HEK293 (cell line): ENCODE results near the gene SAYSD1.
A peak's percentile ranks its signal among the peaks of the same experiment; 100 is the strongest.

Source experiments
- CTCF ChIA-PET: fragments of 350-600 bp; formaldehyde crosslinking; extraction: SDS; loops from one replicate; lab custom pipeline; 2021; ENCODE audit warnings: antibody characterized with exemption; lab: Yijun Ruan, JAX
- POLR2A ChIA-PET: fragments of 300-600 bp; formaldehyde crosslinking; extraction: SDS; loops from one replicate; lab custom pipeline; 2020; ENCODE audit warnings: antibody characterized with exemption, inconsistent platforms; lab: Yijun Ruan, JAX
- H3K27ac ChIP-seq: fragments of 200-500 bp; sonication (Bioruptor generic); 2 replicates; pipeline ENCODE4 v1.5.1; 2014; ENCODE audit warnings: low read depth, low read length, control low read depth, inconsistent platforms; ENCODE audit errors: extremely low read depth
- H3K36me3 ChIP-seq, 2 experiments: fragments of 200-500 bp in 1 of 2; sonication (Bioruptor generic) in 1 of 2; 1 replicate in 1 of 2; 2 replicates in 1 of 2; pipeline ENCODE4 v1.5.1; 2014 to 2017; ENCODE audit warnings: inconsistent platforms in 2 of 2, low read length in 2 of 2; ENCODE audit not compliant: control insufficient read depth in 2 of 2, insufficient read depth in 1 of 2
- H3K4me1 ChIP-seq: fragments of 200-500 bp; sonication (Bioruptor generic); 2 replicates; pipeline ENCODE4 v1.5.1; 2014; ENCODE audit warnings: mild to moderate bottlenecking, low read length, inconsistent platforms; ENCODE audit not compliant: control insufficient read depth, insufficient read depth
- H3K4me3 ChIP-seq: 2 replicates; pipeline ENCODE4 v1.5.1; 2011; ENCODE audit warnings: low read depth, mild to moderate bottlenecking, control low read depth, low read length, moderate library complexity
- H3K9me3 ChIP-seq: fragments of 200-500 bp; sonication (Bioruptor generic); 2 replicates; pipeline ENCODE4 v1.5.1; 2014; ENCODE audit warnings: low read depth, low read length, inconsistent platforms; ENCODE audit not compliant: control insufficient read depth, insufficient read depth
- AEBP2 ChIP-seq: fragments of 450-650 bp; formaldehyde crosslinking; IDR thresholded peaks from 2 replicates; pipeline ENCODE4 v1.5.1; 2016; ENCODE audit warnings: missing biosample characterization, missing genetic modification characterization, borderline replicate concordance
- GLI4 ChIP-seq: fragments of 450-650 bp; formaldehyde crosslinking; IDR thresholded peaks from 2 replicates; pipeline ENCODE4 v1.5.1; 2016; ENCODE audit warnings: missing biosample characterization, missing genetic modification characterization
- HOXD13 ChIP-seq: sonication (generic); formaldehyde crosslinking; IDR thresholded peaks from 2 replicates; pipeline ENCODE4 v1.8.0; 2022; ENCODE audit warnings: missing genetic modification reagents, borderline replicate concordance
- KLF16 ChIP-seq: fragments of 450-650 bp; formaldehyde crosslinking; IDR thresholded peaks from 2 replicates; pipeline ENCODE4 v1.5.1; 2017; ENCODE audit warnings: missing biosample characterization, missing genetic modification characterization
- RBAK ChIP-seq: fragments of 450-650 bp; formaldehyde crosslinking; IDR thresholded peaks from 2 replicates; pipeline ENCODE4 v1.5.1; 2016; ENCODE audit warnings: missing biosample characterization, missing genetic modification characterization
- REST ChIP-seq: fragments of 450-650 bp; formaldehyde crosslinking; IDR thresholded peaks from 2 replicates; pipeline ENCODE4 v1.5.1; 2016; ENCODE audit warnings: missing biosample characterization, missing genetic modification characterization
- SP2 ChIP-seq: fragments of 450-650 bp; formaldehyde crosslinking; IDR thresholded peaks from 2 replicates; pipeline ENCODE4 v1.5.1; 2016; ENCODE audit warnings: missing biosample characterization, missing genetic modification characterization
- YY1 ChIP-seq: fragments of 450-650 bp; formaldehyde crosslinking; IDR thresholded peaks from 2 replicates; pipeline ENCODE4 v1.5.1; 2018; ENCODE audit warnings: missing biosample characterization, missing genetic modification characterization
- ZBTB6 ChIP-seq: fragments of 450-650 bp; formaldehyde crosslinking; IDR thresholded peaks from 2 replicates; pipeline ENCODE4 v1.5.1; 2017; ENCODE audit warnings: missing biosample characterization, missing genetic modification characterization
- ZIC2 ChIP-seq: fragments of 450-650 bp; formaldehyde crosslinking; IDR thresholded peaks from 2 replicates; pipeline ENCODE4 v1.5.1; 2016; ENCODE audit warnings: missing biosample characterization, missing genetic modification characterization
- ZNF174 ChIP-seq: fragments of 450-650 bp; formaldehyde crosslinking; IDR thresholded peaks from 2 replicates; pipeline ENCODE4 v1.5.0; 2017; ENCODE audit warnings: missing biosample characterization, mild to moderate bottlenecking, missing genetic modification characterization
- ZNF2 ChIP-seq: fragments of 450-650 bp; formaldehyde crosslinking; IDR thresholded peaks from 2 replicates; pipeline ENCODE4 v1.5.1; 2016; ENCODE audit warnings: missing biosample characterization, missing genetic modification characterization
- ZNF202 ChIP-seq: fragments of 450-650 bp; formaldehyde crosslinking; IDR thresholded peaks from 2 replicates; pipeline ENCODE4 v1.5.1; 2016; ENCODE audit warnings: missing biosample characterization, missing genetic modification characterization, borderline replicate concordance
- ZNF266 ChIP-seq: fragments of 450-650 bp; formaldehyde crosslinking; IDR thresholded peaks from 2 replicates; pipeline ENCODE4 v1.5.1; 2016; ENCODE audit warnings: missing biosample characterization, missing genetic modification characterization, low read depth
- ZNF394 ChIP-seq: fragments of 450-650 bp; formaldehyde crosslinking; IDR thresholded peaks from 2 replicates; pipeline ENCODE4 v1.5.1; 2016; ENCODE audit warnings: missing biosample characterization, missing genetic modification characterization, mild to moderate bottlenecking, moderate library complexity, borderline replicate concordance
- ZNF513 ChIP-seq: fragments of 450-650 bp; IDR thresholded peaks from 2 replicates; pipeline ENCODE4 v1.5.1; 2018; ENCODE audit warnings: missing biosample characterization, missing genetic modification characterization
- ZNF544 ChIP-seq: fragments of 450-650 bp; formaldehyde crosslinking; IDR thresholded peaks from 2 replicates; pipeline ENCODE4 v1.5.0; 2017; ENCODE audit warnings: missing biosample characterization, missing genetic modification characterization
- ZNF555 ChIP-seq: fragments of 450-650 bp; formaldehyde crosslinking; conservative IDR thresholded peaks from 2 replicates; pipeline ENCODE4 v1.5.1; 2017; ENCODE audit warnings: missing biosample characterization, mild to moderate bottlenecking, missing genetic modification characterization, inconsistent platforms
- ZNF580 ChIP-seq: fragments of 450-650 bp; formaldehyde crosslinking; IDR thresholded peaks from 2 replicates; pipeline ENCODE4 v1.5.1; 2016; ENCODE audit warnings: missing biosample characterization, missing genetic modification characterization
- ZNF596 ChIP-seq: fragments of 450-650 bp; IDR thresholded peaks from 2 replicates; pipeline ENCODE4 v1.5.0; 2018; ENCODE audit warnings: missing biosample characterization, mild to moderate bottlenecking, missing genetic modification characterization, moderate library complexity
- ZNF658 ChIP-seq: fragments of 450-650 bp; formaldehyde crosslinking; IDR thresholded peaks from 2 replicates; pipeline ENCODE4; 2016; ENCODE audit warnings: missing biosample characterization, missing genetic modification characterization
- ZNF747 ChIP-seq: fragments of 450-650 bp; formaldehyde crosslinking; IDR thresholded peaks from 2 replicates; pipeline ENCODE4 v1.5.1; 2016; ENCODE audit warnings: missing biosample characterization, missing genetic modification characterization
- ZSCAN18 ChIP-seq: fragments of 450-650 bp; formaldehyde crosslinking; IDR thresholded peaks from 2 replicates; pipeline ENCODE4 v1.5.1; 2016; ENCODE audit warnings: missing biosample characterization, missing genetic modification characterization

SAYSD1 gene

GRCh38 chr6:39090036-39090435 is 24.9 kb downstream of the SAYSD1 start:
- H3K9me3 ChIP-seq = no peaks in the 10 kb centered on the region
- ChIA-PET CTCF (interaction anchor here (0.5 to 3.8 kb wide), 5 partner anchors 63 to 220 kb away, joined by 3 to 25 read pairs (median 4); no protein-coding TSS in a partner anchor), POLR2A (no interaction called here)

GRCh38 chr6:39088331-39088730 is 26.7 kb downstream of the SAYSD1 start:
- no peaks in the 10 kb centered on the region for H3K9me3 ChIP-seq
- peaks cover 5% of the 10 kb centered on the region; the same call in 1 of the 2 replicates for H3K4me1 ChIP-seq
- H3K36me3 ChIP-seq = no peaks in the 10 kb centered on the region
- TF ChIP-seq ZNF394 (tag by site-specific recombination) (no peak), REST (peak; percentile 89), ZBTB6 (tag by site-specific recombination) (no peak)
- CTCF ChIA-PET = interaction anchor here (0.6 to 1.4 kb wide), 13 partner anchors 14 to 220 kb away, joined by 3 to 5 read pairs (median 3); no protein-coding TSS in a partner anchor
- POLR2A ChIA-PET = interaction anchor here (0.8 to 1.1 kb wide), 2 partner anchors 25 to 26 kb away, joined by 3 to 4 read pairs; partner anchors contain the start of gene SAYSD1
- H3K4me3 ChIP-seq = no peak overlapping the region
- no peak overlapping the region for H3K27ac ChIP-seq

More at GRCh38 chr6:39090036-39090435, 24.9 kb downstream of the SAYSD1 start:
- no peaks in the 10 kb centered on the region for H3K36me3 ChIP-seq
- H3K27ac ChIP-seq = no peak overlapping the region
- TF ChIP-seq ZNF513 (tag by site-specific recombination) (no peak), ZNF174 (no peak), RBAK (tag by site-specific recombination) (no peak), ZNF747 (tag by site-specific recombination) (no peak), ZNF544 (tag by site-specific recombination) (no peak), ZNF555 (tag by site-specific recombination) (no peak), ZNF266 (no peak), ZNF596 (tag by site-specific recombination) (no peak), ZNF202 (no peak), ZNF2 (tag by site-specific recombination) (no peak), ZNF658 (tag by site-specific recombination) (no peak), YY1 (tag by site-specific recombination) (no peak)
- peaks cover 5% of the 10 kb centered on the region; the same call in 1 of the 2 replicates for H3K4me1 ChIP-seq
- no peak overlapping the region for H3K4me3 ChIP-seq

GRCh38 chr6:39087197-39087596 is 27.8 kb downstream of the SAYSD1 start:
- Histone ChIP-seq H3K36me3 (no peaks in the 10 kb centered on the region), H3K4me3 (no peak overlapping the region), H3K4me1 (peaks cover 5% of the 10 kb centered on the region; the same call in 1 of the 2 replicates), H3K9me3 (no peaks in the 10 kb centered on the region), H3K27ac (no peak overlapping the region)
- ChIA-PET CTCF (interaction anchor here (0.7 to 2.6 kb wide), 3 partner anchors 15 to 1751 kb away, joined by 3 to 9 read pairs (median 4); no protein-coding TSS in a partner anchor), POLR2A (no interaction called here)
- TF ChIP-seq KLF16 (no peak), ZSCAN18 (tag by site-specific recombination) (no peak), ZNF580 (tag by site-specific recombination) (no peak), GLI4 (tag by site-specific recombination) (no peak), HOXD13 (CRISPR knock-in tag) (no peak), AEBP2 (tag by site-specific recombination) (no peak), SP2 (tag by site-specific recombination) (no peak), ZIC2 (tag by site-specific recombination) (no peak)
